ENCODE results near the gene GNG11.
"Not testable (repeated sequence)": the region's sequence is repeated elsewhere in the genome, so short reads cannot be mapped to it uniquely, and the experiment has no call there.

Gene GNG11

DNA sequence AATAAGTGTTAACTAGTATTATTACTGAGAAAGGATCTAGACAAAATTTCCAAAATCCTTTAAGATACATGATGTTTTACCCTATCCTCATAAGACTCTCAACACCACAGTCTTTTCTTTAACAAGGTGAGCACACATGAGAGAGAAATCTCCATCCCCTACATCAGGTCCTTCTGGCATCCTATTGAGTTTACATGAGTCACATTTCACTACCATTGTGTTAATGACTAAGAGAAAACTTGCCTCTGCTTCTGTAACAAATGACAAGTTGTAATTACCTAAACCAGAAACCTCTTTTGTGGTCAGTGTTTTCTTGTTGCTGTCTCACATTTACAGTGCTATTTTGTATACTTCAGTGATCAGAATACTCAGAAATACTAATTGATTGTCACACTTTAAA, 9.9 kb upstream of the GNG11 start:
- DNase-seq (ENCODE audit: low spot score): not testable (repeated sequence)

- DNase-seq (ENCODE audit: low spot score): no peak
These were observed 8.3 kb upstream of the GNG11 start for GRCh38 chr7:93913197-93913596.

- peak; percentile 9 for DNase-seq (ENCODE audit: low spot score)
These were observed 6.9 kb upstream of the GNG11 start for GRCh38 chr7:93914581-93915066.

DNA sequence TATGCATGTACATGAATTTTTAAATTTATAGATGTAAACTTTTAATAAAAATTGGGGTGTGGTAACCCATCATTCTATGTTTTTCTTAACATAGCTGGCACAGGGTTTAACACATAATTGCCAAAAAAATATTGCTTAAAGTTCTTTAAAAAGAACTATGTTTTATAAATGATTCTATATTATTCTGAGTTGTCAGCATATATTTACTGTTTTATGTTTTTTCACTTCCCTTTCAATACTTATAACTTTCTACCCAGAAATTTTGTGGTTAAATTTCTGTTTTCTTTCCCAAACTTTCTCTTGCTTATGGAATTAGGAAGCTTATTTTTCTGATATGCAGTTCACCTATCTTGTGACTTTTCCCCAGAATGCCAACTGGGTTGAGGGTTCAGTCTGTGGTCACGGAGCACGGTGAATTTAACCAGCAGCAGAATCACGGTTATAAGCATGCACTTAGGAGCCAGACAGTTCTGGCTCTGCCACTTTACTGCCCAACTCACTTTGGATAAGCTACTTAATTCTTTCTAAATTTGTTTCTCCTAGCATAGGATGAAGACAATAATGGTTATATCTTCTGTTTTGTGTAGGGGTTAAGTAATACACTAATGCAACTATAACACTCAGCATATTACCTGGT, 6.2 kb upstream of the GNG11 start:
- not testable (repeated sequence) for DNase-seq (ENCODE audit: low spot score)

DNA sequence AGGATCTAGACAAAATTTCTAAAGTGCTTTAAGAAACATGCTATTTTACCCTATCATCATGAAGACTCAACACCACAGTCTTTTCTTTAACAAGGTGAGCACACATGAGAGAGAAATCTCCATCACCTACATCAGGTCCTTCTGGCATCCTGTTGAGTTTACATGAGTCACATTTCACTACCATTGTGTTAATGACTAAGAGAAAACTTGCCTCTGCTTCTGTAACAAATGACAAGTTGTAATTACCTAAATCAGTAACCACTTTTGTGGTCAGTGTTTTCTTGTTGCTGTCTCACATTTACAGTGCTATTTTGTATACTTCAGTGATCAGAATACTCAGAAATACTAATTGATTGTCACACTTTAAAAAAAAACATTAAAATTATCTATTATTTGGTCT, 5.6 kb upstream of the GNG11 start:
- DNase-seq (ENCODE audit: low spot score): not testable (repeated sequence)

- DNase-seq (ENCODE audit: low spot score): not testable (repeated sequence)
These were observed 5.2 kb upstream of the GNG11 start for GRCh38 chr7:93916315-93916714.

DNA sequence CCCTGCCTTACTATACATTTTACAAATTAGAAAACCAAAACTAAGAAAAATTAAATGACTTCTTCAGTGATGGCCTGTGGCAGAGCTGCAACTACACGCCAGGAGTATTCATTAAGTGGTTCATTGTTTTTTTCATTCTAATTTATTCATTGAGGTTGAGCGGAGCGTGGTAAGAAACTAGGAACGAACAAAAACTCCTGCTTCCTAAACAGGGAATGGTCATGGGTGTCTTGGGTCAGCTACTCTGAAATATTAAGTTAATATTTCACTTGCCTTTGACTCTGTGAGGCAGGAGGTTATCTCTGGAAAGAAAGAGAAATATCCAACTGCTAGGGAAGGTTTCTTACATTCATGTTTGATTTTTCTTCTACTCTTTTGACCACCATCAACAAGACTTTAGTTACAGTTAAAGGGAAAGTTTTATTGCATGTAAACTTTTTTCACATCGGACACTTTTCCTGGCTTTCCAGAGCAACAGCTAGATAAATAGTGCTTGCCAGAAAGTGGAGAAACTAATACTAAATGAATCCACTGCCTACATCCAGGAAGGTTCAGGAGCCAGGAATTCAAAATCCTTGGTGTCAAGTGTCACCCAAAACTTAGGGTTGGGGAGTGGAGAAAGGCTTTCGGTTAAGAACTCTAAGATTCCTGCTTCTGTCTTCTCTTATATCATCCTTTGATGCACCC, 896 bp upstream of the GNG11 start:
- DNase-seq (ENCODE audit: low spot score): no peak

- DNase-seq (ENCODE audit: low spot score): no peak
These were observed 349 bp upstream of the GNG11 start for GRCh38 chr7:93921186-93921585.

GRCh38 chr7:93923296-93923695, 1.8 kb downstream of the GNG11 start:
- DNase-seq (ENCODE audit: low spot score): no peak

DNA sequence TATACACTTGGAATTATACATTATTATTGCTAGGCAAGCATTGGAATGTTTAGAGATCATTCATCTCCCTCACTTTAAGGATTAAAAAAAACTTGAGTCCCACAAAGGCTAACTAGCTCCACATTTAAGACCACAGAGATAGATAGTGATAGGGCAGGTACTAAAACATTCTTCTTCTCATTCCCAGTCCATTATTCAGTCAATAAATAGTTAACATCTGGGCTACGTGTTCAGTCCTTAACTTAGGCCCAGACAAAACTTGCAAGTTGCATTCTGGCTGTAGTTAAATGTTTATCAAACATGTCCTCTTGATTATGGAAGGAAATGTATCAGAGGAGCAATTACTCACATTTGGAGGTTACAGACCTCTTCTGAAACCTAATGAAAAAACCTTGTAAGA, 2.4 kb downstream of the GNG11 start:
- DNase-seq (ENCODE audit: low spot score): no peak

- no peak for DNase-seq (ENCODE audit: low spot score)
These were observed 5.3 kb downstream of the GNG11 start for GRCh38 chr7:93926800-93927199.

DNA sequence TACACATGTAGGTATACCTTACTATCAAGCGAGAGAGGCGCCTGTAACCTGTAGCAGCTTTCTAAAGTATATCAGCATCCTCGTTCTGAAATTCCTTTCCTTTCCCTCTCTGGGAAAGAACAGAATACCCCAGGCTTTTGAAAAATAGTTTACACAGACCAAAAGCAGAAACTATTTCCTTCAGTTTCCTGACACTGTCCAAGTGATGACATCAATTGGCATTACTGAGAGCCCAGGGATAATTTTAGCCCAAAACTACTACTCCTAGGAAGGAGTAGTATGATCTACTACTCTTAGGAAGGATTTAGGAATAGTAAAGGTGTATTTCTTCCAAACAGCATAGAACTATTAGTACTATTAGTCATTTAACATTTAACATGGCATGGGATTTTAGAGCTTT, 6.0 kb downstream of the GNG11 start:
- DNase-seq (ENCODE audit: low spot score): no peak

DNA sequence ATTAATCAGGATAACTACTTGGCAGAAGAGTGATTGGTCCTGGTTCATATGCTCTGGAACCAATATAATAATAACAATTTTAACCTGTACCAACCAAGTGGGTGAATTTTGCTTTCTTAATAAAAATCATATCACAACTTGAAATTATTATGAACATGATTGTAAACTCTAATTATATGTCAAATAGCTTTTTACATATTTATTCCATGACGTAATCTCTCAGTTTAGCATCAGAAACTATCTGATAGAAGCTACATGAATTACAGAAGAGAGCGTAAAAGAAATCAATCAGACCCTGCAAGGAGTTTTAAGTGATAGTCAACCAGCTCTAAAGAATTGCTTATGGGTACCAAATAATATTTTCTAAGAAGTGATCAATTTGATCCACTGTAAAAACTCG, 10.1 kb downstream of the GNG11 start:
- DNase-seq (ENCODE audit: low spot score): no peak

DNA sequence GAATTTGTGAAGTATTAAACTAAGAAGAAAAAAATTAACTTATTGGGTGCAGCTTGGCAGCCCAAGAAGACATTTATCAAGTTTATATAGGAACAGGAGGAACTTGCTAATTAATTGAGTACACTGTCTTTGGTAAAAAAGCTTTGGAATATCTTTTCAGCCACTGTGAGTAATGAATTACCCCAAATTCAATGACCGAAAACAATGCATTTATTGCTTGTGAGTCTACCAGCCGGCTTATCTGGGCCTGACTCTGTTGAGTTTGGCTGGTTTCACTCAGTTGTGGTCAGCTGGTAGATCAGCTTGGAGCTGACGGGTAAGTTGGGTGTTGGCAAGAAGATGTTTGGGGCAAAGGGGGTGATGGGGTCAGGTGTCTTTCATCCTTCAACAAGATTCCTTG, 11.6 kb downstream of the GNG11 start:
- no peak for DNase-seq (ENCODE audit: low spot score)

- DNase-seq (ENCODE audit: low spot score): no peak
These were observed 13.6 kb downstream of the GNG11 start for GRCh38 chr7:93935102-93935501.

GRCh38 chr7:93937818-93938217, 16.3 kb downstream of the GNG11 start:
- DNase-seq (ENCODE audit: low spot score): no peak

GRCh38 chr7:93938293-93938692, 16.8 kb downstream of the GNG11 start:
- DNase-seq (ENCODE audit: low spot score): no peak

DNA sequence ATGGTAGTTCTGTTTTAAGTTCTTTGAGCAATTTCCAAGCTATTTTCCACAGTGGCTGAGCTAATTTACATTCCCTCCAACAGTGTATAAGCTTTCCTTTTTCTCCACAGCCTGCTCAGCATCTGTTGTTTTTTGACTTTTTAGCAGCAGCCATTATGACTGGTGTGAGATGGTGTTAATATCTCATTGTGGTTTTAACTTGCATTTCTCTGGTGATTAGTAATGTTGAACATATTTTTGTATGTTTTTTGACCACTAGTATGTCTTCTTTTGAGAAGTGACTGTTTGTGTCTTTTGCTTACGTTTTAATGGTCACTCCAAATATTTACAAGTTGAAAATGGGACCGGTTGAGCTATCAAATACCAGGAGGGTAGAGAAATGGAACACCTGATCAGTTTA, 20.4 kb downstream of the GNG11 start:
- DNase-seq (ENCODE audit: low spot score): no peak

GRCh38 chr7:93943816-93944540, 22.4 kb downstream of the GNG11 start:
- no peak for DNase-seq (ENCODE audit: low spot score)

DNA sequence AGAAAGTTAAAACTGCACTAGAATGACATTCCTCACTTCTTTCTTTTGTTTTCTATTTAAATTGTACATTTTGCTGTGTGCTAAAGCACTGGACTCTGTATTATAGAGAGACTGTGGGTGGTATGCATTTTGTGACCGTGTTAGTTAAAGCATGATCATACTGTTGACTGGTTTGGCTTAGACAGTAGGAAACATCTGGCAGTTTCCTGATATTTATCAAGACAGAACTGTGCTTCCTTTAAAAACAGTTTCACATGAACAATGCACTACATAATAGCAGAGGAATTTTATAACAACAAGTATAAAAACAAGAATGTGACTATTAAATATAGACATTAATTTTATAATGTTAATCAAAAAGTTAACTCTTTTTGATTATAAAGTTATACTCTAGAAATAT, 23.1 kb downstream of the GNG11 start:
- peak; percentile 33 for DNase-seq (ENCODE audit: low spot score)

DNA sequence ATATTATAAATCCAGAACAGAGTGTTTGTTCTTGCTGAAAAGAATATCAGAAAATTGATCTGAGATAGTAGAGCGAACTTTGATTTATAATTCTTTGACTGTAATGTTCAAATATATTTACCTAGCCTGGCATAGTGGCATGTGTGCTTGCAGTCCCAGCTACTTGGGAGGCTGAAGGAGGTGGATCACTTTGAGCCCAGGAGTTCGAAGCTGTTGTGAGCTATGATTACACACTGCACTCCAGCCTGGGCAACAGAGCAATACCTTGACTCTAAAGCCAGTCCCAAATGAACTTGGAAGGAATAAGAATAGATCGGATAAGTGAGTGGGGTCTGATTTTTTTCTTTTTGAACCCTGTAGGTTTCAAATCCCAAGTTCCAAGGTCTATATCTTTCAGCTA, 23.5 kb downstream of the GNG11 start:
- no peak for DNase-seq (ENCODE audit: low spot score)

GRCh38 chr7:93945756-93946535, 24.4 kb downstream of the GNG11 start:
- no peak for DNase-seq (ENCODE audit: low spot score)
